K562 (cell line): ENCODE measurements around the gene LRRC75A.

Experiments used
- ATF7 ChIP-seq: fragments of 450-650 bp; IDR thresholded peaks from 2 replicates; pipeline ENCODE4 v1.7.1; 2014; ENCODE audit warnings: mild to moderate bottlenecking, moderate library complexity
- CTCF ChIP-seq, 3 experiments: IDR thresholded peaks in 2 of 3; conservative IDR thresholded peaks in 1 of 3; 2 replicates each; pipeline ENCODE4 v1.5.1; 2011 to 2012; ENCODE audit warnings: low read length in 3 of 3, mild to moderate bottlenecking in 3 of 3, control low read depth in 2 of 3, improper control_type of control experiment in 1 of 3, inconsistent platforms in 1 of 3, low read depth in 1 of 3, mixed read lengths in 1 of 3, moderate library complexity in 1 of 3; ENCODE audit not compliant: insufficient read depth in 2 of 3
- E2F5 ChIP-seq: sonication (generic); formaldehyde crosslinking; IDR thresholded peaks from 2 replicates; pipeline ENCODE4 v1.8.0; 2022; ENCODE audit warnings: mild to moderate bottlenecking, missing genetic modification reagents
- GTF3C2 ChIP-seq: IDR thresholded peaks from 3 replicates; pipeline ENCODE4 v1.6.1; 2011; ENCODE audit warnings: borderline replicate concordance, mild to moderate bottlenecking, moderate library complexity; ENCODE audit not compliant: insufficient read length; ENCODE audit errors: extremely low read depth
- JUND ChIP-seq, 2 experiments: IDR thresholded peaks; 2 replicates in 1 of 2; 3 replicates in 1 of 2; pipeline ENCODE4 v1.6.1; 2011; ENCODE audit warnings: borderline replicate concordance in 2 of 2, low read depth in 2 of 2, low read length in 2 of 2, improper control_type of control experiment in 1 of 2, missing biosample characterization in 1 of 2, missing genetic modification characterization in 1 of 2, missing genetic modification reagents in 1 of 2
- MTA1 ChIP-seq: fragments of 450-650 bp; IDR thresholded peaks from 2 replicates; pipeline ENCODE4 v1.6.1; 2017; ENCODE audit warnings: borderline replicate concordance
- SIN3A ChIP-seq, 2 experiments: fragments of 150-350 bp in 1 of 2; IDR thresholded peaks; 2 replicates each; pipeline ENCODE4 v1.6.1; 2011 to 2016; ENCODE audit warnings: borderline replicate concordance in 2 of 2, low read depth in 2 of 2, low read length in 2 of 2, mild to moderate bottlenecking in 2 of 2, moderate library complexity in 2 of 2; ENCODE audit not compliant: control insufficient read depth in 1 of 2

- TF ChIP-seq ATF7 (no peak), JUND (IDR thresholded peaks at IDR 0.05; ENCODE audit: borderline replicate concordance, low read depth, low read length) (no peak), JUND (tag; IDR thresholded peaks at IDR 0.05; ENCODE audit: borderline replicate concordance, low read depth, low read length) (no peak), GTF3C2 (no peak), E2F5 (no peak), SIN3A (IDR thresholded peaks at IDR 0.05; ENCODE audit: borderline replicate concordance in 2 of 2, control insufficient read depth in 1 of 2, low read depth in 2 of 2, low read length in 2 of 2) (no peak), CTCF (IDR thresholded peaks at IDR 0.05 in 2 of 3, conservative IDR thresholded peaks at IDR 0.05 in 1 of 3; ENCODE audit: insufficient read depth in 2 of 3, low read depth in 1 of 3, low read length in 3 of 3) (no peak), MTA1 (no peak)
Observed at GRCh38 chr17:16440901-16441629, 50.9 kb downstream of the LRRC75A start.
